Measurements from ENCODE around the gene C5orf58.

- TF ChIP-seq CTCF (conservative IDR thresholded peaks at IDR 0.05 in 1 of 2, IDR thresholded peaks at IDR 0.05 in 1 of 2; ENCODE audit: low read depth in 1 of 2, low read length in 2 of 2) = no peak
- TF ChIP-seq EZH2 (IDR thresholded peaks at IDR 0.05; ENCODE audit: low read length, missing control alignments) = no peak
Observed at GRCh38 chr5:170273968-170274710, 41.4 kb downstream of the C5orf58 start.
